GM23248 (cell line): Measurements from ENCODE around the gene SHISA9.

Source experiments
- EZH2 ChIP-seq: fragments of 200-600 bp; sonication (generic); IDR thresholded peaks from 2 replicates; pipeline ENCODE4 v1.6.1; 2018; ENCODE audit warnings: antibody characterized with exemption, mild to moderate bottlenecking; ENCODE audit not compliant: insufficient read depth, poor library complexity, severe bottlenecking
- EZH2phosphoT487 ChIP-seq: fragments of 200-600 bp; sonication (generic); IDR thresholded peaks from 2 replicates; pipeline ENCODE4 v1.6.1; 2018; ENCODE audit warnings: antibody characterized with exemption, moderate library complexity, mild to moderate bottlenecking, low read depth; ENCODE audit not compliant: insufficient read depth

GRCh38 chr16:13153696-13154095 is 252.3 kb downstream of the SHISA9 start:
- no peak for TF ChIP-seq EZH2
- TF ChIP-seq EZH2phosphoT487 = no peak
